Smooth muscle cell (in vitro differentiated cells): ENCODE data around the gene AMHR2. TPM values are rescaled to one million over a fixed set of nuclear protein-coding genes. Genes with fewer than 3 reads are reported as not detected.

Source experiments
- DNase-seq: peaks from one replicate; lab custom pipeline; 2025; ENCODE audit not compliant: unreplicated experiment; lab: John Stamatoyannopoulos, UW
- H2AFZ ChIP-seq: fragments of 200-600 bp; sonication (generic); 2 replicates; pipeline ENCODE4 v1.6.0; 2016; ENCODE audit warnings: antibody characterized with exemption, low read depth, mild to moderate bottlenecking
- H3F3A ChIP-seq: fragments of 200-600 bp; sonication (generic); 2 replicates; pipeline ENCODE4 v1.6.0; 2017; ENCODE audit warnings: antibody characterized with exemption, low read depth
- H3K27ac ChIP-seq: fragments of 200-600 bp; sonication (generic); 2 replicates; pipeline ENCODE4 v1.5.1; 2016; ENCODE audit warnings: low read depth, mild to moderate bottlenecking
- H3K27me3 ChIP-seq: fragments of 200-600 bp; sonication (generic); 2 replicates; pipeline ENCODE4 v1.6.1; 2016; ENCODE audit warnings: low read depth, mild to moderate bottlenecking
- H3K36me3 ChIP-seq: fragments of 200-600 bp; sonication (generic); 2 replicates; pipeline ENCODE4 v1.5.1; 2016; ENCODE audit warnings: low read depth
- H3K4me1 ChIP-seq: fragments of 200-600 bp; sonication (generic); 2 replicates; pipeline ENCODE4 v1.5.1; 2016; ENCODE audit warnings: low read depth
- H3K4me2 ChIP-seq: fragments of 200-600 bp; sonication (generic); 2 replicates; pipeline ENCODE4 v1.6.0; 2016; ENCODE audit warnings: mild to moderate bottlenecking
- H3K4me3 ChIP-seq: fragments of 200-600 bp; sonication (generic); 2 replicates; pipeline ENCODE4 v1.5.1; 2016; ENCODE audit warnings: mild to moderate bottlenecking
- H3K79me2 ChIP-seq: fragments of 200-600 bp; sonication (generic); 2 replicates; pipeline ENCODE4 v1.6.0; 2016; ENCODE audit warnings: low read depth, mild to moderate bottlenecking
- H3K9ac ChIP-seq: fragments of 200-600 bp; sonication (generic); 2 replicates; pipeline ENCODE4 v1.6.0; 2016; ENCODE audit warnings: low read depth
- H3K9me3 ChIP-seq: fragments of 200-600 bp; sonication (generic); replicated peaks from 2 replicates; pipeline ENCODE4 v1.5.1; 2016; ENCODE audit warnings: low read depth
- H4K20me1 ChIP-seq: fragments of 200-600 bp; sonication (generic); 2 replicates; pipeline ENCODE4 v1.6.0; 2016; ENCODE audit warnings: low read depth
- WGBS: methylation state at CpG from one replicate; pipeline ENCODE4 v1.1.7; 2016; ENCODE audit warnings: low lambda C conversion rate; 5-methylcytosine and 5-hydroxymethylcytosine counted together
- polyA plus RNA-seq: library from polyadenylated mRNA; unstranded; fragments of >200 nt; fragmentation: Nextera tagmentation; extraction: Ambion mirVana; gene quantifications from 2 replicates; pipeline ENCODE4 v1.2.1, GENCODE V29; 2016
- total RNA-seq: library from RNA; depleted of rRNA; stranded (reverse); fragments of >200 nt; gene quantifications from 2 replicates; pipeline ENCODE4 v1.2.3, GENCODE V29; 2014
- TF ChIP-seq, protein P1 (sequence below): fragments of 200-600 bp; sonication (generic); IDR thresholded peaks from 2 replicates; pipeline ENCODE4 v1.5.1; 2017; ENCODE audit warnings: borderline replicate concordance, mild to moderate bottlenecking, antibody characterized with exemption; ENCODE audit not compliant: insufficient read depth, poor library complexity, severe bottlenecking

AMHR2 gene
- total and polyA plus RNA-seq, 2 experiments from 2014 or later: 0.49 TPM; not detected in 1

DNA sequence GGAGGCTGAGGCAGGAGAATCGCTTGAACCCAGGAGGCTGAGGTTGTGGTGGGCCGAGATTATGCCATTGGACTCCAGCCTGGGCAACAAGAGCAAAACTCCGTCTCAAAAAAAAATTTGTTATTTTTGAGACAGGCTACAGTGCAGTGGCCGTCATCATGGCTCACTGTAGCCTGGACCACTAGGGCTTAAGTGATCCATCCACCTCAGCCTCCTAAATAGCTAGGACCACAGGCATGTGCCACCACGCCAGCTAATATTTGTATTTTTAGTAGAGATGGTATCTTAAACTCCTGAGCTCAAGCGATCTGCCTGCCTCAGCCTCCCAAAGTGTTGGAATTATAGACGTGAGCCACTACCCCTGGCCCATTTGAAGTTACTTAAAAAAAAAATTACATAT lies 27.3 kb downstream of the AMHR2 start:
- peaks cover 19% of the 10 kb centered on the region for H3F3A ChIP-seq
- H4K20me1 ChIP-seq: peaks cover 38% of the 10 kb centered on the region
- no peak overlapping the region for H3K27ac ChIP-seq
- no peak overlapping the region for H3K4me3 ChIP-seq
- WGBS: 88% methylated on average over 7 of the region's 7 CpGs
- H3K79me2 ChIP-seq: peaks cover 38% of the 10 kb centered on the region
- no peak overlapping the region for H2AFZ ChIP-seq
- H3K9me3 ChIP-seq: no peaks in the 10 kb centered on the region
- peaks cover 17% of the 10 kb centered on the region for H3K4me1 ChIP-seq
- TF ChIP-seq, protein P1, sequence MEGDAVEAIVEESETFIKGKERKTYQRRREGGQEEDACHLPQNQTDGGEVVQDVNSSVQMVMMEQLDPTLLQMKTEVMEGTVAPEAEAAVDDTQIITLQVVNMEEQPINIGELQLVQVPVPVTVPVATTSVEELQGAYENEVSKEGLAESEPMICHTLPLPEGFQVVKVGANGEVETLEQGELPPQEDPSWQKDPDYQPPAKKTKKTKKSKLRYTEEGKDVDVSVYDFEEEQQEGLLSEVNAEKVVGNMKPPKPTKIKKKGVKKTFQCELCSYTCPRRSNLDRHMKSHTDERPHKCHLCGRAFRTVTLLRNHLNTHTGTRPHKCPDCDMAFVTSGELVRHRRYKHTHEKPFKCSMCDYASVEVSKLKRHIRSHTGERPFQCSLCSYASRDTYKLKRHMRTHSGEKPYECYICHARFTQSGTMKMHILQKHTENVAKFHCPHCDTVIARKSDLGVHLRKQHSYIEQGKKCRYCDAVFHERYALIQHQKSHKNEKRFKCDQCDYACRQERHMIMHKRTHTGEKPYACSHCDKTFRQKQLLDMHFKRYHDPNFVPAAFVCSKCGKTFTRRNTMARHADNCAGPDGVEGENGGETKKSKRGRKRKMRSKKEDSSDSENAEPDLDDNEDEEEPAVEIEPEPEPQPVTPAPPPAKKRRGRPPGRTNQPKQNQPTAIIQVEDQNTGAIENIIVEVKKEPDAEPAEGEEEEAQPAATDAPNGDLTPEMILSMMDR: no peak
- H3K9ac ChIP-seq: no peak overlapping the region
- no peaks in the 10 kb centered on the region for H3K27me3 ChIP-seq
- no peak overlapping the region for H3K4me2 ChIP-seq
- no peak for DNase-seq
- peaks cover 8% of the 10 kb centered on the region for H3K36me3 ChIP-seq

DNA sequence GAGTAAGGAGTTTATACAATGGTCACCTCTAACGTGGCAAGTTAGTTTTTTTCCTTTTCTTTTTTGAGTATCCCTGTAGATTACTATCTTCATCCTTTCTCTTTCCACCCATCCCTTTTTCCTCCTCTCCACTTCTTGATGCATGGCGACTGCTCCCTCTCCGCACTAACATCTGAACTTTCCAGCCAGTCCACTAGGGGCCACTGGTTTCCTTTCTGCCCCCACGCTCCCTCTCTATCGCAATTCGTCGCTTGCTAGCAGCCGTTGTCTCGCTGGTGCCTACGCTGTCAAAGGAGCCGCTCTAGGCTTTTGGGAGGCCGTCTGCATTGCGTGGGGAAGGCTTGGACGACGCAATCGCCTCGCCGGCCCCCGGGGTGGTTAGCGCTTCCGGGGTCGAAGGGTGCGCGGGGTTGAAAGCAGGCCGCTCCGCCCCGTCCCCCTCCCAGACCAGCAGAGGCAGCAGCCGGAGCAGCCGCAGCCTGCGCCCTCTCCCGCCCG lies 28.1 kb downstream of the AMHR2 start, which contains the start of gene PCBP2:
Gene PCBP2 (plus strand): TSS at position 442 of the 498 bp plus-strand sequence. CDS start 2,699 bp downstream, outside the sequence.
- H3F3A ChIP-seq: peaks cover 19% of the 10 kb centered on the region
- H3K27ac ChIP-seq: peak within 1 kb of the TSS; percentile 94
- H3K4me3 ChIP-seq: peak within 1 kb of the TSS; percentile 100
- H2AFZ ChIP-seq: no peak within 1 kb of the TSS
- H4K20me1 ChIP-seq: peaks cover 46% of the 10 kb centered on the region
- no peaks in the 10 kb centered on the region for H3K9me3 ChIP-seq
- peak within 1 kb of the TSS; percentile 99 for H3K9ac ChIP-seq
- peaks cover 13% of the 10 kb centered on the region for H3K36me3 ChIP-seq
- H3K79me2 ChIP-seq: peaks cover 46% of the 10 kb centered on the region
- peak; percentile 92 for DNase-seq
- TF ChIP-seq, protein P1: peak; percentile 67
- WGBS: under 1% methylated on average over 19 of the region's 32 CpGs
- H3K4me1 ChIP-seq: peaks cover 17% of the 10 kb centered on the region
- peak within 1 kb of the TSS; percentile 95 for H3K4me2 ChIP-seq
- no peaks in the 10 kb centered on the region for H3K27me3 ChIP-seq

GRCh38 chr12:53452159-53453077 lies 28.8 kb downstream of the AMHR2 start:
- no peaks in the 10 kb centered on the region for H3K9me3 ChIP-seq
- H3K4me2 ChIP-seq: peak overlapping the region; percentile 95
- H3K79me2 ChIP-seq: peaks cover 53% of the 10 kb centered on the region
- H3K9ac ChIP-seq: peak overlapping the region; percentile 99
- DNase-seq: peak; percentile 66
- 2% methylated on average over 51 of the region's 82 CpGs for WGBS
- H3K27me3 ChIP-seq: no peaks in the 10 kb centered on the region
- peak overlapping the region; percentile 100 for H3K4me3 ChIP-seq
- H3F3A ChIP-seq: peaks cover 19% of the 10 kb centered on the region
- H3K36me3 ChIP-seq: peaks cover 16% of the 10 kb centered on the region
- TF ChIP-seq, protein P1: peak; percentile 34
- H4K20me1 ChIP-seq: peaks cover 53% of the 10 kb centered on the region
- peaks cover 17% of the 10 kb centered on the region for H3K4me1 ChIP-seq
- H2AFZ ChIP-seq: no peak overlapping the region
- peak overlapping the region; percentile 94 for H3K27ac ChIP-seq
